Caki2 (cell line): ENCODE results near the gene MGAT4C. TPM values are rescaled to one million over a fixed set of nuclear protein-coding genes. Genes with fewer than 3 reads are reported as not detected.

Experiments used
- DNase-seq: peaks from one replicate; pipeline ENCODE4 v3.0.0-alpha.2; 2015; ENCODE audit warnings: low read depth
- in situ Hi-C: cut with HindIII; loops from 2 replicates; pipeline ENCODE4 v1.10.0; 2016; ENCODE audit warnings: low sequenced_read_pairs, low pct_unique_long_range_greater_than_20kb, mixed read lengths
- total RNA-seq: library from RNA; depleted of rRNA; stranded (reverse); fragments of >200 nt; shearing (Covaris generic); gene quantifications from 2 replicates; pipeline ENCODE4 v1.2.3, GENCODE V29; 2014; ENCODE audit warnings: low replicate concordance

MGAT4C gene
- total RNA-seq, 1 experiment from 2014 or later = not detected

DNA sequence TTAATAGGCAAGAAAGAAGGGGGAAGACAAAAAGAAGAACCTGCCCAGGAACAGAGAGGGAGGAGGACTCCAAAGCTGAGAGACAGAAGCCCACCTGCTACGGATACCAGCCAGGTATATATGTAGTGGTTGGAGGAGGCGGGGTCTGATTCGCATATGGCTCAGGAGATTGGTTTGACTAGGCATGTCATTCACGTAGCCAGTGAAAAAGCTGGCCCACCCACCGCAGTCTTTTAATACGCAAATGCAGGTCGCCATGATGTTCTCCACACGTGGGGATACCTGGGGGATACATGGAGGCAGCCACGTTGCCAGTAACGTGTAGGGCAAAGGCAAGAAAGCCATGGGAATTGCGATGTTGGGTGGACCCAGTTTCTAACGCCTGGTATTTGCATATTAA is 308.9 kb downstream of the MGAT4C start:
- no peak for DNase-seq
- in situ Hi-C loops = no loop called here

DNA sequence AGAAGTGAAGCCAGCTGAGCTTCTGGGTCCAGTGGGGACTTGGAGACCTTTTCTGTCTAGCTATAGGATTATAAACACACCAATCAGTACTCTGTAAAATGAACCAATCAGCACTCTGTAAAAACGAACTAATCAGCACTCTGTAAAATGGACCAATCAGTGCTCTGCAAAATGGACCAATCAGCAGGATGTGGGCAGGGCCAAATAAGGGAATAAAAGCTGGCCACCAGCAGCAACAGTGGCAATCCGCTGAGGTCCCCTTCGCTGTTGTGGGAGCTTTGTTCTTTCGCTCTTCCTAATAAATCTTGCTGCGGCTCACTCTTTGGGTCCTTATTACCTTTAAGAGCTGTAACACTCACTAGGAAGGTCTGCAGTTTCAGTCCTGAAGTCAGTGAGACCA is 309.8 kb downstream of the MGAT4C start:
- in situ Hi-C loops = no loop called here
- DNase-seq = no peak

DNA sequence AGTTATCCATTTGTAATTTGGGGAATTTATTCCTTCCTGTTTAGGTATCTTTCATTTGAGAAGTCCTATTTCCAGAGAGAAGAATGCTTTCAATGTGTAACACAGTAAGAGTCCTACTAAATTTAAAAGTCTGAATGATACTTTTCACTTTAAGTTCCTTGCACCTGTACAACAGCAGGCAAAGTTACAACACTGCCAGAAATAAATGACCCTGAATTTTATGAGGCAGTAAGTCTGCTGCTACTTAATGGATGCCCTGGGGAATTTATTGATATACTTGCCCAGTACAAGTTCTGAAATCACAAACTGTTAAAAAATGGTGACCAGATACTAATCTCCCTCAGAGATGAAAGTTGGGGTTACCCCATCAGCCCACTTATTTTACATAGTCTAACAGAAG is 329.0 kb downstream of the MGAT4C start:
- DNase-seq = no peak
- in situ Hi-C loops = no loop called here

DNA sequence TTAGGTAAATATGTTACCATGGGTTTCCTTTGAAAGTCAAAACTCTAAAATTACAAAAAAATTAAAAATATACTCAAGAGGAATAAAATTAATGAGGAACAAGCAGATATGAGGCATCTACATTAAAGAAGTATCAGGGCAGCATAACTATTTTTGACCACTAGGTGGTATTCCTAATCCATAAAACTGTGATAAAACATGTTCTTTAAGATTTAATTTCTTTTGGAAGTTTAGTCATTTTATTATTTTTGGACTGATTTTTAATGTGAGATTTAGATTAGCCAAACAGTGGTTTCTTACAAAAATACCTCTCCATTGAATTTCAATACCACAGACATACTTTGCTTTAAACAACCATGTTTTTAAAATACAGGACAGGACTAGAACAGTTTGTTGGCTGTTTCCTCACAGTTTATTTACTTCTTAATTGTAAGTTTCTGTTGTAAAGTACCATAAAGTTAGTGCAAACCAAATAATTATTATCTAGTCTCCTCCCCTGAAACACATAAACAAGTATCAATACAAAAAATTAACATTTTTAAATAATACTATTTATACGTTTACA is 332.3 kb downstream of the MGAT4C start:
- DNase-seq = peak; percentile 48
- in situ Hi-C loops = no loop called here

DNA sequence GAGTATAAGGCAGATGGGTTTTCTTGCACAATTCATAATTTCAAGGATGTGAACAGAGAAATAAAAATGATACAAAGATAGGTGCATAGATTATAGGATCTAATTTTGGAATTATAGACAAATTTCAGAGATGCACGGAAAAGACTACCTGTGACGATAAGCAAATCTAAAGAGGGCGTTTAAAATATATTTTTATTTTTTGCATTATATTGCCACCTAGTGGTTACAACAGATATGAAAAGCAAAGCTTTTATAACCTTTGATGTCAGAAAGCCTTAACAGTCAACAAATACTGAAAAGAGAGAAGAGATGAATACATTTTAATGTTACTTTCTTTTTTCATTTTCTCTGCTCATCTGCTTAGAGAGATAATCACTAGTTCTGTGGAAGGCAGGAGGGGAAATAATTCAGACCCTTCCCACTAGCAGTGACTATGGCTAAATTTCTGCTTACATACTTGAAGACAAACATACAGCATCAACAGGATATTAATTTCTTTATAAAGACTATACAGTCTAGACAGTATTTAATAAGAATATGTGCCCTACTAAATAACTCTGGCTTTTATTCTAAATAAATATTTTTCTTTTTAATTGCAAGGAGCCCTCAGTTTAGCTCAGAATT is 335.8 kb downstream of the MGAT4C start:
- peak; percentile 61 for DNase-seq
- in situ Hi-C loops = no loop called here
